Fibroblast of villous mesenchyme (primary cell): Measurements from ENCODE around the gene ZFAND2B. TPM values are rescaled to one million over a fixed set of nuclear protein-coding genes. Genes with fewer than 3 reads are reported as not detected.

Experiments
- DNase-seq: peaks from one replicate; pipeline ENCODE4 v3.0.0-alpha.2; 2010; ENCODE audit warnings: low read depth
- H3K4me3 ChIP-seq: 2 replicates; pipeline ENCODE4 v1.5.1; 2011; ENCODE audit warnings: low read depth, mild to moderate bottlenecking, low read length
- total RNA-seq: library from RNA; depleted of rRNA; stranded (reverse); fragments of >200 nt; gene quantifications from 2 replicates; pipeline ENCODE4 v1.2.3, GENCODE V29; 2012
- TF ChIP-seq, protein P1 (sequence below): IDR thresholded peaks from 2 replicates; pipeline ENCODE4 v1.5.1; 2012; ENCODE audit warnings: low read depth, mild to moderate bottlenecking, low read length; ENCODE audit not compliant: insufficient read depth

ZFAND2B gene
- total RNA-seq, 1 donor: 25.5 TPM

DNA sequence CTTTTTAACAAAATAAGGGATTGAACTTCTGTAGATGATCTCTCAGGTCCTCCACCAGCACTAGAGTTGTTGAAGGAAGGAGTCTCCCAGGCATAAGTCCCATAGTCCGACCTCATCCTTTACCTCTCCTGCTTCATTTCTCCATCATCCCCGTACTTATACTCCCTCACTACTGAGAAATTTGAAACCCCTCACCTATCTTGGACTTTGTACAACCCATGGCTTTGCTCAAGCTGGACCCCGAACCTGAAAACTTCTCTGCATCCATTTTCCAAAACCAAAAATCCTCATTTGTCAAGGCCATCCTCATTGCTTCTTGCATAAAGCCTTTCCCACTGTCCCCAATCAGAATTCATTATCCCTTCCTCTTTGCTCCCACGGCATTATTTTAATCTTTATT is 45.5 kb upstream of the ZFAND2B start:
- TF ChIP-seq, protein P1, sequence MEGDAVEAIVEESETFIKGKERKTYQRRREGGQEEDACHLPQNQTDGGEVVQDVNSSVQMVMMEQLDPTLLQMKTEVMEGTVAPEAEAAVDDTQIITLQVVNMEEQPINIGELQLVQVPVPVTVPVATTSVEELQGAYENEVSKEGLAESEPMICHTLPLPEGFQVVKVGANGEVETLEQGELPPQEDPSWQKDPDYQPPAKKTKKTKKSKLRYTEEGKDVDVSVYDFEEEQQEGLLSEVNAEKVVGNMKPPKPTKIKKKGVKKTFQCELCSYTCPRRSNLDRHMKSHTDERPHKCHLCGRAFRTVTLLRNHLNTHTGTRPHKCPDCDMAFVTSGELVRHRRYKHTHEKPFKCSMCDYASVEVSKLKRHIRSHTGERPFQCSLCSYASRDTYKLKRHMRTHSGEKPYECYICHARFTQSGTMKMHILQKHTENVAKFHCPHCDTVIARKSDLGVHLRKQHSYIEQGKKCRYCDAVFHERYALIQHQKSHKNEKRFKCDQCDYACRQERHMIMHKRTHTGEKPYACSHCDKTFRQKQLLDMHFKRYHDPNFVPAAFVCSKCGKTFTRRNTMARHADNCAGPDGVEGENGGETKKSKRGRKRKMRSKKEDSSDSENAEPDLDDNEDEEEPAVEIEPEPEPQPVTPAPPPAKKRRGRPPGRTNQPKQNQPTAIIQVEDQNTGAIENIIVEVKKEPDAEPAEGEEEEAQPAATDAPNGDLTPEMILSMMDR: no peak
- DNase-seq: no peak
- peak overlapping the region; percentile 85 for H3K4me3 ChIP-seq

DNA sequence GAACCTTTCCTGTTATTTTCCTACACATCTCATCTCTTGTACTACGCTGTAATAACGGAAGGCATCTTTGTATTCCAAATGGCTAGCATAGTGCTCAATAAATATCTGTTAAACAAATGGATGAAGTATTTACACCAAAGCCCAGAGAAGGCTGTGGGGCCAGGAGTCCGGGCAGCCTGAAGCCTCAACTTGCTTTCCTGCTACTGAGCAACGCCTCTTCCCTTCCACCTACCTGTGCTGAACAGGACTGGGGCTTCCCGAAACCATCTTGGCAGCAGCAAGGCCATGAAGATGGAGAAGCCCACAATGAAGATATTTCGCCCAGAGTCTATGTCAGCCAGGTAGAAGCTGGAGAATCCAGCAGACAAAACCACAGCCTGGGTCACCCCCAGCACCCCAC is 43.4 kb upstream of the ZFAND2B start:
- DNase-seq: no peak
- TF ChIP-seq, protein P1: no peak
- H3K4me3 ChIP-seq: no peak overlapping the region

DNA sequence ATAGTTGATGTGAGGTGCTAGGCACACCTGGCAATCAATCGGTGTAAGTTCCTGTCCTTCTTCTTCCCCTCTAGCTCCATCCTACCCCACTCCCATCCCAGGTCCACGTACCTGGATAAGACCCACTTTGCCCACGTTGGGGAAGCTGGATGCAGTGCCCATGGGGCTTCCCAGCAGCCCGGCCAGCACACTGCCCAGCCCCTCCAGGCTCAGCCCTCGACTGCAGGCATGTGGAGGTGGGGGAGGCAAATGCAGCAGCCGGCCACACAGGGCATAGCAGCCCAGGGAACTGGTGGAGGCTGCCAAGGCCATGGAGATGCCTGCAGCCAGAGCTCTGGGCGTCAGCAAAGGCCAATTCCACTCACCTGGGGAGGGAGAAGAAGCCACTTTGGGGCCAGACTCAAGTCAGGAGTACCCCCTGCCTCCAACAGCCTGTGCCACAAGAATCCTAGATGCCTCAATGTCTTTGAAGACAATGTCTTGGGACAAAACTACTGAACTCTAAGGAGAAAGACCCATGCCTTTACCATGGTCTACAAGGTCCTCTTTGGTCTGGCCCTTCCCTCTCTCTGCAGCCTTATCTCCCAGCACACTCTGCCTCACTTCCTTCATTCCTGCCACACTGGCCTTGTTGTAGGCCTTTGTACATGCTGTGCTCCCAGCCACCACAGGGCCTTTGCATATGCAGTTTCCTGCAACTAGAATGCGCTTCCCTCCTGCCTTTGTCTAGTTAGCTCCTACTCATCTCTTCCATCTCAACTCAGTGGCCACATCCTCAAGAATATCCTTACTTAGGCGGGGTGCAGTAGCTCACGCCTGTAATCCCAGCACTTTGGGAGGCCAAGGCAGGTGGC is 41.3 kb upstream of the ZFAND2B start:
- TF ChIP-seq, protein P1: no peak
- H3K4me3 ChIP-seq: no peak overlapping the region
- DNase-seq: no peak

DNA sequence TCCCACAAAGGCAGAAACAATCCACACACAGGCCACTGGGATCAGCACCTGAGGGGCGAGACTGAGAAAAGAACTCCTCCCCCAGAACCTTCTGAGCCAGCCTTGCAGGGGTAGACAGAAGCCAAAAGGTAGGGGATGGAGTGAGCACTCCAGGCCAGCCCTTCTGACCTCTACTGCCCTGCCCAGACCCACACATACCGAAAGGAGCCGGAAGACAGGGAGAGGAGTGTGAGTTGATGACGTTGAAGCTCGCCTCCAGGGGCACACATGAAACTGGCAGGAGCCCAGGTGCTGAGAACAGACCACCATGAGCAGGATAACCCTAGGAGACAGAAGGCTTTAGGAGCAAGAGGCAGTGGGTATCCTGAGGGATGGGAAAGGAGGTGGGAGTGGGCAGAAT is 38.6 kb upstream of the ZFAND2B start:
- no peak for DNase-seq
- no peak overlapping the region for H3K4me3 ChIP-seq
- TF ChIP-seq, protein P1: no peak

DNA sequence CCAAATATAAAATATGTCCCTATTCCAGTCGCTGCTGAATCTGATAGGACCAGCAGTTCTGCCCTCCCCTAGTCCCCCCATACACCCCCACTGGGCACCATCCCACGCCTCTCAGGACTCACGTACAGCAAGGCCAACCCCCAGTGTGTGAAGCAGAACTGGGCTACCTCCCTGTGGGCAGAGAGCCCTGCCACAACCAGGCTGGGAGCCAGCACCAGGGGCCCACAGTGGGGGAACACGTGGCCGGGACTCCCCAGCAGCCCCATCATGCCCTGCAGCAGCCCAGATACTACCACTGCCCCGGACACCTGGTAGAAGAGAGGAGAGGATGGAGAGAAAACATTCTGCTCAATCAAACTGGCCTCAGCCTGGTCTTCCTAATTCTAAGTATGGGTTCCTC is 38.1 kb upstream of the ZFAND2B start:
- DNase-seq: no peak
- TF ChIP-seq, protein P1: no peak
- H3K4me3 ChIP-seq: no peak overlapping the region

DNA sequence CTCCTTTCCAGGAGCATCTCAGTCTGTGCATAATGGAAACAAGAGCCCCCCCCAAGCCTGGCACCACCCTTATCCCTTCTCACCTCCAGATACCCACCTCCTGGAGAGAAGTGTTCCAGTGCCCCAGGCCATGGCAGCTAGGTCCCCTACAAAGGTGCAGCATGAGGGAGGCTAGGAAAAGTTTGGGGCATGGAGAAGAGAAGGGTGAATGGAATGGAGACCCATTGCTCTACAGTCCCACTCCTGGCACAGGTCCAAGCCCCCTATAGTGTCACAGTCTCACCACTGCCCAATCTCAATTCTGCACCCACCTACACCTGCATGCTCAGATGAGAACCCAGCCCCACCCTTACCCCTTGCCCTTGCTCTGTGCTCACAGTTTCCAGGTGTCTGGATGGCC is 37.6 kb upstream of the ZFAND2B start:
- DNase-seq: no peak
- no peak overlapping the region for H3K4me3 ChIP-seq
- TF ChIP-seq, protein P1: no peak
